Neuronal stem cell (in vitro differentiated cells): ENCODE results near the gene AAMP.
A peak's percentile ranks its signal among the peaks of the same experiment; 100 is the strongest.

ENCODE experiments used
- DNase-seq: peaks from one replicate; pipeline ENCODE4 v3.0.0-alpha.2; 2013; ENCODE audit warnings: low spot score
- H2AFZ ChIP-seq: one replicate; pipeline ENCODE4 v1.6.1; 2013; ENCODE audit warnings: mild to moderate bottlenecking, low read length, inconsistent platforms
- H2AK5ac ChIP-seq: 2 replicates; pipeline ENCODE4 v1.6.1; 2013; ENCODE audit warnings: low read depth, mild to moderate bottlenecking, inconsistent platforms, low read length, moderate library complexity, mixed read lengths
- H2BK120ac ChIP-seq: 2 replicates; pipeline ENCODE4 v1.6.1; 2013; ENCODE audit warnings: low read depth, mild to moderate bottlenecking, inconsistent platforms, low read length, moderate library complexity, mixed read lengths
- H2BK12ac ChIP-seq: one replicate; pipeline ENCODE4 v1.6.1; 2013; ENCODE audit warnings: low read length, inconsistent platforms
- H2BK15ac ChIP-seq: 2 replicates; pipeline ENCODE4 v1.6.1; 2013; ENCODE audit warnings: mild to moderate bottlenecking, low read length, inconsistent platforms, mixed read lengths
- H2BK5ac ChIP-seq: one replicate; pipeline ENCODE4 v1.6.1; 2013; ENCODE audit warnings: inconsistent platforms, mild to moderate bottlenecking, low read length, moderate library complexity
- H3K14ac ChIP-seq: one replicate; pipeline ENCODE4 v1.6.1; 2013; ENCODE audit warnings: low read length, inconsistent platforms
- H3K18ac ChIP-seq: 2 replicates; pipeline ENCODE4 v1.6.1; 2013; ENCODE audit warnings: low read length, inconsistent platforms
- H3K23ac ChIP-seq: 2 replicates; pipeline ENCODE4 v1.6.1; 2013; ENCODE audit warnings: low read depth, mild to moderate bottlenecking, mixed read lengths, low read length, inconsistent platforms; ENCODE audit not compliant: poor library complexity
- H3K27ac ChIP-seq: replicated peaks from 3 replicates; pipeline ENCODE4 v1.5.1; 2013; ENCODE audit warnings: low read length, inconsistent platforms
- H3K27me3 ChIP-seq, 3 experiments: 2 replicates each; pipeline ENCODE4 v1.6.1; 2013; ENCODE audit warnings: low read length in 3 of 3, mild to moderate bottlenecking in 2 of 3, inconsistent platforms in 1 of 3, low read depth in 1 of 3, mixed read lengths in 1 of 3, moderate library complexity in 1 of 3; ENCODE audit not compliant: control insufficient read depth in 3 of 3, insufficient read depth in 3 of 3
- H3K36me3 ChIP-seq, 2 donors: replicated peaks in 1 of 2; 2 replicates each; pipeline ENCODE4 v1.6.1; 2013; ENCODE audit warnings: low read length in 2 of 2; ENCODE audit not compliant: control insufficient read depth in 2 of 2, insufficient read depth in 2 of 2
- H3K4ac ChIP-seq: 2 replicates; pipeline ENCODE4 v1.6.1; 2013; ENCODE audit warnings: inconsistent platforms, mild to moderate bottlenecking, low read length, moderate library complexity
- H3K4me1 ChIP-seq, 2 donors: 1 replicate in 1 of 2; 2 replicates in 1 of 2; pipeline ENCODE4 v1.6.1; 2013; ENCODE audit warnings: low read length in 2 of 2, low read depth in 1 of 2; ENCODE audit not compliant: control insufficient read depth in 2 of 2, insufficient read depth in 1 of 2
- H3K4me2 ChIP-seq: one replicate; pipeline ENCODE4 v1.6.1; 2013; ENCODE audit warnings: mild to moderate bottlenecking, low read length, inconsistent platforms; ENCODE audit not compliant: insufficient read depth, poor library complexity, severe bottlenecking
- H3K4me3 ChIP-seq, 2 donors: 2 replicates each; pipeline ENCODE4 v1.5.1; 2013; ENCODE audit warnings: low read length in 2 of 2, mild to moderate bottlenecking in 2 of 2, inconsistent platforms in 1 of 2, moderate library complexity in 1 of 2
- H3K79me1 ChIP-seq: one replicate; pipeline ENCODE4 v1.6.1; 2013; ENCODE audit warnings: low read depth, mild to moderate bottlenecking, inconsistent platforms, low read length, moderate library complexity
- H3K9ac ChIP-seq: one replicate; pipeline ENCODE4 v1.6.1; 2013; ENCODE audit warnings: mild to moderate bottlenecking, low read depth, low read length, inconsistent platforms; ENCODE audit not compliant: poor library complexity
- H3K9me3 ChIP-seq, 2 donors: replicated peaks in 1 of 2; 2 replicates each; pipeline versions ENCODE3 to v1.6.1; 2013; ENCODE audit warnings: low read length in 2 of 2, mild to moderate bottlenecking in 2 of 2, inconsistent platforms in 1 of 2, low read depth in 1 of 2, mixed read lengths in 1 of 2, moderate library complexity in 1 of 2; ENCODE audit not compliant: control insufficient read depth in 2 of 2, insufficient read depth in 1 of 2
- H4K8ac ChIP-seq: one replicate; pipeline ENCODE4 v1.6.1; 2013; ENCODE audit warnings: low read depth, mild to moderate bottlenecking, inconsistent platforms, low read length, moderate library complexity
- H4K91ac ChIP-seq: one replicate; pipeline ENCODE4 v1.6.1; 2013; ENCODE audit warnings: low read length, low read depth, mild to moderate bottlenecking, inconsistent platforms; ENCODE audit not compliant: poor library complexity
- WGBS, 2 donors: extraction: QIAGEN DNeasy Blood & Tissue Kit; methylation state at CpG; one replicate each; pipeline ENCODE4 v1.1.7; 2013; ENCODE audit warnings: missing lambda C conversion rate in 2 of 2, mixed read lengths in 1 of 2; ENCODE audit not compliant: insufficient read length in 2 of 2, insufficient replicate concordance in 1 of 2; ENCODE audit errors: extremely low coverage in 2 of 2; 5-methylcytosine and 5-hydroxymethylcytosine counted together

The AAMP gene

GRCh38 chr2:218306184-218306920, 36.4 kb upstream of the AAMP start:
- no peak overlapping the region for H3K9ac ChIP-seq
- H2AK5ac ChIP-seq = no peak overlapping the region
- no CpG with 5 or more reads among the region's 9 CpGs for WGBS, 2 donors

GRCh38 chr2:218305383-218305782, 35.4 kb upstream of the AAMP start:
- Histone ChIP-seq H2BK120ac (no peak overlapping the region), H2AK5ac (no peak overlapping the region), H3K4me3 (no peak overlapping the region), H2BK12ac (no peak overlapping the region), H3K4me2 (no peak overlapping the region), H3K18ac (no peak overlapping the region), H3K36me3 (no peaks in the 10 kb centered on the region), H3K27me3 (no peaks in the 10 kb centered on the region), H3K27ac (no peak overlapping the region), H3K23ac (no peak overlapping the region), H2AFZ (no peak overlapping the region), H3K9ac (no peak overlapping the region), H3K4me1 (no peaks in the 10 kb centered on the region), H2BK15ac (no peak overlapping the region), H3K9me3 (no peaks in the 10 kb centered on the region), H4K8ac (no peak overlapping the region), H3K4ac (no peak overlapping the region), H3K79me1 (no peaks in the 10 kb centered on the region), H3K14ac (no peak overlapping the region), H4K91ac (no peak overlapping the region), H2BK5ac (no peak overlapping the region)
- no peak for DNase-seq
- no CpG with 5 or more reads among the region's 5 CpGs for WGBS, 2 donors

More at GRCh38 chr2:218306184-218306920, 36.4 kb upstream of the AAMP start:
- Histone ChIP-seq H4K91ac (no peak overlapping the region), H2BK12ac (no peak overlapping the region), H3K4me3 (no peak overlapping the region), H3K4ac (no peak overlapping the region), H2BK5ac (no peak overlapping the region), H3K4me2 (no peak overlapping the region), H3K36me3 (no peaks in the 10 kb centered on the region), H2BK120ac (no peak overlapping the region), H3K18ac (no peak overlapping the region), H3K27me3 (no peaks in the 10 kb centered on the region), H3K23ac (no peak overlapping the region), H3K79me1 (peaks cover 3% of the 10 kb centered on the region), H3K14ac (no peak overlapping the region), H3K9me3 (no peaks in the 10 kb centered on the region), H3K4me1 (no peaks in the 10 kb centered on the region), H2AFZ (no peak overlapping the region), H3K27ac (no peak overlapping the region), H4K8ac (no peak overlapping the region), H2BK15ac (no peak overlapping the region)
- no peak for DNase-seq

- no CpG with 5 or more reads among the region's 9 CpGs for WGBS, 2 donors
- H4K8ac ChIP-seq = no peak overlapping the region
- H3K79me1 ChIP-seq = no peaks in the 10 kb centered on the region
- no peaks in the 10 kb centered on the region for H3K9me3 ChIP-seq
- H3K9ac ChIP-seq = no peak overlapping the region
- H2BK12ac ChIP-seq = no peak overlapping the region
- no peak overlapping the region for H3K4me2 ChIP-seq
- peak; percentile 87 for DNase-seq
- no peaks in the 10 kb centered on the region for H3K36me3 ChIP-seq
- H2AK5ac ChIP-seq = no peak overlapping the region
- H4K91ac ChIP-seq = no peak overlapping the region
- no peak overlapping the region for H2BK120ac ChIP-seq
- peak overlapping the region; percentile 30 for H2BK15ac ChIP-seq
- H3K23ac ChIP-seq = no peak overlapping the region
- no peak overlapping the region for H3K27ac ChIP-seq
- peak overlapping the region; percentile 42 for H2AFZ ChIP-seq
- H3K4ac ChIP-seq = no peak overlapping the region
- no peak overlapping the region for H2BK5ac ChIP-seq
- H3K14ac ChIP-seq = no peak overlapping the region
- no peak overlapping the region for H3K18ac ChIP-seq
- H3K4me1 ChIP-seq = peaks cover 0 to 1% of the 10 kb centered on the region in 2 donors
- H3K4me3 ChIP-seq = no peak overlapping the region
- peaks cover 0 to 3% (median 0%) of the 10 kb centered on the region in 3 experiments for H3K27me3 ChIP-seq
These were observed 31.4 kb upstream of the AAMP start for GRCh38 chr2:218301176-218301819.

GRCh38 chr2:218300141-218300540, 30.2 kb upstream of the AAMP start:
- Histone ChIP-seq H3K27me3 (peaks cover 0 to 10% (median 0%) of the 10 kb centered on the region in 3 experiments), H2BK5ac (no peak overlapping the region), H3K9me3 (no peaks in the 10 kb centered on the region), H2BK120ac (no peak overlapping the region), H2BK12ac (no peak overlapping the region), H3K4me3 (no peak overlapping the region), H2AK5ac (no peak overlapping the region), H3K18ac (no peak overlapping the region), H2BK15ac (no peak overlapping the region), H3K36me3 (no peaks in the 10 kb centered on the region), H3K23ac (no peak overlapping the region), H3K79me1 (no peaks in the 10 kb centered on the region), H2AFZ (no peak overlapping the region), H3K9ac (no peak overlapping the region), H3K14ac (no peak overlapping the region), H3K4me2 (no peak overlapping the region), H3K4ac (no peak overlapping the region), H4K91ac (no peak overlapping the region), H3K4me1 (peaks cover 0 to 1% of the 10 kb centered on the region in 2 donors), H4K8ac (no peak overlapping the region), H3K27ac (no peak overlapping the region)
- WGBS, 2 donors = no CpG with 5 or more reads among the region's 4 CpGs
- DNase-seq = no peak
